Colon (tissue), 2 donors: ENCODE data around the gene RRBP1.

ENCODE experiments used
- FAIRE-seq: peaks from 2 replicates; lab custom pipeline; 2012; peaks lifted over from hg19 to GRCh38; lab: Jason Lieb, UNC
- donor health status: control.
- donor health status: control.

RRBP1 gene

DNA sequence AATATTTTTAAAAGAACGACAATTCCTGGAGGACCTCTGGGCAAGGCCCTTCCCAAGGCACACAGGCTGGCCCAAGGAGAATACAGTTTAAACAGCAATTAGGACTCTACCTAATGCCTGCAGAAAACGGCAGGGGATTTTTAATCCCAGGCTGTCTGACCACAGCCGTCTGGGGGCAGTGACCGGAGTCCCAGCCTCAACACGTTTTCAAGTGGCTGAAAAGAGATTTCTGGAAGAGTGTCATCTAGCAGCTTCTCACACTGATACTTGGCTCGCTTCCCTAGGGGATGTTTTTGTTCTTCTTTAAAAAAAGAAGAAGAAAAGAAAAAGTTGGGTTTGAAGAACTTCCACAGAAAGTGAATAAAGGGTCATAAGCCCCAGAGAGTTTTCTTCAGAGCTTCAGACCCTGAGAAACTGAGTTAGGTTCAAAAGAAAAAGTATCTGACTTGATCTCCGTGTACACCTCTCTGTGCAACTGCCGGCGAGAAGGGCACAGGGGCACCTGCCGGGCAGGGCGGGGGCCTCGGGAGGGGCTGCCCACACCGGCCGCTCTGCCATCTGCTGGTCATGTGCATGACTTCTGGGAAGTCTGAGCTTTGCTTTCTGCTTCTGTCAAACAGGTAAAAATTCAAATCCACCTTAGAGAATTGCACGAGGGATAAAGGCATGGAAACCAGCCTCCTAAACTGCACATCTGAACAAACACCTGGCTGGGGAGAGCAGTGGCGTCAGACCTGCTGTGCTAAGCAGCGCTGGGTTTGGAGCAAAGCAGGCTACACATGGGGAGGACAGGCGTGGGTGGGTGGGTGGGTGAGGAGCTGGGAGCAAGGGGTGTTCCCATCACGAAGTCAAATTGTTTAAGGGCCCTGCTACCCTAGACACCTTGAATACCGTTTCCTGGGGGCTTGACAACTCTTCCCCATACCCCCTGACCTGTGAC is 33.0 kb downstream of the RRBP1 start:
- no peak for FAIRE-seq

DNA sequence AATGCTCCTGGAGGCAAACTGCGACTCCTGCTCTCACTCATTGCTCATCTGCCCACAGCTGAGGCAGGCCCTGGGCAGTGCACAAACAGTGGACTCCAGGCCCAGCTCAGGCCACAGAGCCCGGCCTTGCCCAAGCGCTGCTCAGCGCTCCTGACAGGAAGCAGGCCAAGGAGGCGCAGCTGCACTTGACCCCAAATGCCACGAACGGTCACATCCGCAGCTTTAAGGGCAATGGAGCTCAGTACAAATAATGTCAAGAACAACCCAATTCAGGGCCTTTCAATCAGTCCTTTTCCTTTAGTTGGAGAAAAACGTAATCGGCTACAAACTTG is 33.8 kb downstream of the RRBP1 start:
- no peak for FAIRE-seq

DNA sequence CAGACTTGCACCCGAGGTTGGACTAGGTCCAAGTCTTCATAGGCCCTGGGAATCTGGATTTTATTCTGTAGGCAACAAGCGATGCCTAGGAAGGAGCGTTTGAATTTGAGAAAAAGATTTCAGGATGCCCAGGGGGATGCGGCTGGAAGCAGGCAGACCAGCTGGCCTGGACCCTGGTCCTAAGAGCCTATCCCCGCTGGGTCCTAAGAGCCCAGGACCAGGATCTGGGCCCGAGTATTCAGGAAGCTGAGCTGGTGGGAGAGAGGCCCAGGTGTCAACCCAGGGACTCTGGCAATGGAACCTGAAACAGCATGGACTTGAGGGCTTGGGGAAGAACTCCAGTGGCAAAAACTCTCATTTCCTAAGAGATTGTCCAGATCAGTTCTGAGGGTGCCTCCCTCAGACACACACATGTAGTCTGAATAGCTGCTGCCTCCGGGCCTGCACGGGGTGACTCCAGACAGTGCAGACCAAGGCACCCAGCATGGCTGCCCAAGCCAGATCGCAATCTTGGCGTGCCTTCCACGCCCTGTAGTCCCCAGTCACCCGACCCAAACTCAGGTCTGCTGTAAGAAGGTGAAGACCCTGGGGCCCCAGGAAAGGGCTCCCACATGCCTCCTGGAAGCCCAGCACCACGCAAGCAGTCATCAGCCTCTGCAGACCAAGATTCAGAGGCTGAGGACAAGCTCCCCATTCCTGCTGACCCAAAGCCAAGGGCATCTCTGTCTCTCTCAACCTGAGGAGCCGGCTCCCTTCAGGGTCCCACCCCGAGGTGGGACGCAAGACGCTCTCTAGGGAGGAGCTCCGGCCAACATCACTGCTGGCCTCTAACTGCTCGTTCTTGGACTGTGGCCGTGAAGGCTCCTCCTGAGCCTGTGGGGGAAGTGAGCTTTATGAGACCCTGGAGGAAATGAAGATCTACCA is 34.4 kb downstream of the RRBP1 start:
- no peak for FAIRE-seq

DNA sequence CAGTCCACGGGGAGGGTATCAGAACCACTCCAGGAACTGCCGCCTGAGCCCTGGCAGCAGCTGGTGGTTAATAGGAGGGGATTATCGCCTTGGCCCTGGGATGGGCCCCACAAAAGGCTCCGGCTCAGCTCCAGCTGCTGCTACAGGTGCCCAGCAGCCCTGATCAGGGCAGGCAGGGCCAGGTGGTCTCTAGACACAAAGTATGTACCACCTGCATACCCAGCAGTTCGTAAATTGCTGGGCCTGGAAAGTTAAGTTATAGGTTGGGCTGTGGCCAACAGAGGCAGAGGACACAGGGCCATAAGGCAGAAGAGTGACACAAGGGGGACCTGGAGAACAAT is 35.1 kb downstream of the RRBP1 start:
- FAIRE-seq = no peak

DNA sequence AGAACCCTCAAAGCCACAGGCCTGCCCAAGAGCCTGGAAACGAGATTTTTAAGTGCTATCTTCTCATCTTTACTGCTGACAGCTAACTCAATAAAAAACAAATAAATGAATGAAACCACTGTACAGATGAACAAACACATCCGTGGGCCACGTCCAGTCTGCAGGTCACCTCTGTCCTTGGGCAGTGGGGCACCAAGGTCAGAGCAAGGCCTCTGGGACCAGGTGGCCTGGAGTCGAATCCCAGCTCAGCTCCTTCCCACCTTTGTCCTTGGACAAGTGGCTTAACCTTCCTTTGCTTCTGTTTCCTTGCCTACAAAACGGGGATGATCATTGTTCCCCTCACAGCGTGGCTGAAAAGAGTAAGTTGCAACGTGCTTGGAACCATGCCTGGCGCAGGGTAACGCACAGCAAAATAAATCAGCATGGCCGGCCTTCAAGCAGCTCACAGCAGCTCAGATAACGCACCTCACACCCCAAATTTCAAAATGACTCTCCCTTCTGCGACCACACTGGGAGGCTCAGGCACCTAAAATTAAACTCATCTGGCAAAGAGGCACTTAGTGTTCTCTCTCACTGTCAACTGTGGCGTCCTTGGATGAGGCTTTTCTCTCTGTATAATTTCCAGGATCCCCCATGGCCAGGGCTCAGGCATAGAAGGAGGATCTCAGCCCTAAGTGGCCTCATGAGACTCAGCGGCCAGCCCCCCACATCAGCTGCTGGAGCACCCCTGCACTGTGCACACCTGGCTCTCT is 35.7 kb downstream of the RRBP1 start:
- FAIRE-seq = no peak

DNA sequence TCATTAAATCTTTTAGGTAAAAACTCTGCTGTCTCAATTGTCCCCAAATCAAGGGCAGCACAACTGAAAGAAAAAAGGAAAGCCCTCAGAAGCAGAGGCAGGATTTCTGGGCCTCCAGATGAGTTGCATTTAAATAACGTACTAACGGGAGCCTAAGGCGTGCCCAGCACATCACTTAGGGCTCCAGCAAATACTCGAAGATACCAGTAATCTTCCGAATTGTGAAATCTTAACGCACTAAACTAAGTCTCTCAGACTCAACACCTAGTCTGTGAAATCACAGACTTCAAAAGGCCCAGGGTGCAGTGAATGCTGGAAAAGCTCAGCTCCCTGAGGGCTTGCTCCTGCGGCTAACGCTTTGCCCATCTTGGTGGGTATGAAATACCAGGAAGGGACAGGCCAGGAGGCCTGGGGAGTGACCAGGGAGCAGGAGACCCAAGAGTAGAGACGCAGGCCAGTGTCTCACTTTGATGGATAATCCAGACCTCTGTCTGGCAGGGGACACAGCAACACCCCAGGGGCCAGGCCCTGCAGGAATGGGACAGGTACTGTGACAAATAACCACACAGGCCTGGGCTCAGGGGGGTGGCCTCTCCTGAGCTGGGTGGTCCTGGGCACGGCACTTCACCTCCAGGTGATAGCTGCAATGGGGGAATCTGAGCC is 36.4 kb downstream of the RRBP1 start:
- no peak for FAIRE-seq

DNA sequence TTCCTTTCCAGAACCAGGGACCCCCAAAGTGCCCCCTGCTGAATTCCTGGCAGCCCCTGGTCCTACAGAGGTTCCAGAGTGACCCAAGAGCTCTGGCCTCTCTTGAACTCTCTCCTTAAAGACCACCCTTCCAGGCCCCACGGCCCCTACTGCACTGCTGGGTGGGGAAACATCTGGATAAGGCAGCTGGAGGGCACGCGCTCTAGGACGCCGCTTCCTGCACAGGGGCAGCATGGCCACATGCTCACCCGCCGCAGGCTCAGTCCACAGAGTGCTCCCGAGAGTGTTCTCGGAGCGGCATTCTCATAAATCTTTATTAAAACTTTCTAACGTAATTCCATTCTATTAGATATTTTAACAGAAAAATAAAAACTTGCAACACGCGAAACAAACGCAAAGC is 37.0 kb downstream of the RRBP1 start:
- no peak for FAIRE-seq

DNA sequence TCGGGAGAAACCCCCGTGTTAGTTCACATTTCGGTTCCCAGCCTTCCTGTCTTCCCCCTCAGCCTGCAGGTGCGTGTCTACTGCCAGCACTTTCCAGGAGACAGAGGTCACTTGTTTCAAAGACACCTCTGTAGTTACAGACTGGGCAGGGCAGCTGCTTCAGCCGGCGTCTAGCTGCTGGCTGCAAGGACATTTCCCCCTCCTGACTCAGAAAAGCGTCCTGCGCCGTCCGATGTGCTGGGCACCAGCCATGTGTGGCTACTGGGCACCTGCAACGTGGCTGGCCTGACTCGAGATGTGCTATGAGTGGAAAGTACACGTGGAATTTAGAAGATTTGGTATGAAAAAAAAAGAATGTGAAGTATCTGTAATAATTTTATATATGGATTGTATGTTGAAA is 37.6 kb downstream of the RRBP1 start:
- no peak for FAIRE-seq

DNA sequence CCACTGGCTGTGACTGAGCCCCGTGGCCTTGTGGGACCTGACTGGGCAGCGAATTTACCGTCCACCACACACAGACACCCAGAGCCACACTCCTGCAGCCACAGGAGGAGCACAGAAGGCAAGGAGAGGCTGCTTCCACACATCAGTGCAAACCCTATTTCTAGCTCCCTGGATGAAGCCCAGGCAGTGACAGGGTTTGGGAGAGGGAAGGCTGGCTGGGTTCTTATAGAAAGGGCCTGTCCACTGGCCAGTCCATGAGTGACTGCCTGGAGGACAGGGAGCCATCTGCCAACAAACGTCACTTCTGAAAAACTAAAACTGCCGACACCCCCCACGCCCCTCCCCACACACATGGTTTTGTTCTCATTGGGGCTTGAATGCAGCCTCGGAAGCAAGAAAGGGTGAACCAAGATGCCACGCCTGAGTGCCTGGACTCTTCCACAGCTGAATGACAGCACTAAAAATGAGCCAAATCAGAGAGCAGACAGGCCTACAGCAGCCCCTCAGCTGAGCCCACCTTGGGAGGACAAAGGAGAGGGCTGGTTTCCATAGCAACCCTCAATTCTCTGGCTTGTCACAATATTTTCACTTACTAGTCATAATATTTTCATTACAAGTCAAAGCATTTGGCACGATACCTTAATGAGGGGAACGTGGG is 38.4 kb downstream of the RRBP1 start:
- FAIRE-seq = no peak

DNA sequence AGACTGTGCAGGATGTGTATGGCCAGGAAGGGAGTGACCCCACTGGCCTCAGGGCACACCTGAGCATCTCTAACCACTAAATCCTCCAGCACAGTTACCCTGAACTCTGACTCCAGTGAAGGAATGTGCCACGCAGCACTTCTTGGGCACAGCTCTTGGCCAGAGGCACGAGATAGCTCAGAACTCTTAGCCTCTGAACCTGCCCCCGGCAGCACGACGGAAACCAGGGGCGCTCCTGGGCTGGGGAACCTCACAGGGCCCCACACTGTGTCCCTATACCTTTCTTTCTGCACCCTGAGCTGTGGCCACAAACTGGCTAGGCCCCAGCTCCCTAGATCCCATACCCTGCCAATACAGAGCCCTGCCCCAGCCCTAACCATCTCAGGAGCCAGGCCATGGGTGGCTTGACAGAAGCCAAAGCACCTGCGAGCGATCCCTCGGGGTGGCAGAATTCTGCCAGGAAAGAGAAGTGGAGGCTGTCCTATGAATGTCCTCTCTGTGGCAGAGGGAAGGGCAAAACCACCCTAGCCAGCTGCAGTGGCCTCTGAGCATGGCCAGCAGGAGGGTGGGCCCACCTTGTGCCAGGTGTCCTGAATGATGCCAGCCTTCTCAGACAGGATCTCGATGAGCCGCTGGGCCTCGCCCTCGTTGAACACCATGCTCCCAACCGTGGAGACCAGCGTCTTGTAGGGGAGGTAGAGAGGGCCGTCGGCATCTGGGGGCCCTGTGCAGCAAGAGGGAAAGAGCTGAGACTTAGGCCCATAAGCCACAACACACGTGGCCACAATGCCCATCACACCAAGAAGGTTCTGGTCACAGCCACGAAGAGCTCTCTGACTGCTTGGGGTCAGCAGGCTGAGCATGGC is 39.4 kb downstream of the RRBP1 start:
- FAIRE-seq = no peak

DNA sequence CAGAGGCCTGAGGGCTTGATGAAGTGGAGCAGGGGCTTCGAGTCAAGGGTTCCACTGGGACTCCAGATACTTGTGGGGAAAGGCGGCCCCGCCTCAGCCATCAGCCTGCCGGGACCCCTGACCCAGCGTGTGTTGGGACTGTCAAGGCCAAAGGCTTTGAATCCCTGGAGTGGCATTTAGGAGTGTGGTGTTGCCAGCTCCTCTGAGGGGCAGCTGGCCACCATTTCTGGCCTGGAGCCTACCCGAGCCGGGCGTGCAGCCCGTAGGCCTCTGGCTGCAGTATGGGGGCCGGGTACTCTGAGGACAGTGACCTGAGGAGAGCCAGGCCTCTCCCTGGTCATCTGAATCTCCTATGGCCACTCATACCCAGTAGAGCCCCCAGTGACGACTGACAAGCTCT is 40.0 kb downstream of the RRBP1 start:
- FAIRE-seq = no peak

DNA sequence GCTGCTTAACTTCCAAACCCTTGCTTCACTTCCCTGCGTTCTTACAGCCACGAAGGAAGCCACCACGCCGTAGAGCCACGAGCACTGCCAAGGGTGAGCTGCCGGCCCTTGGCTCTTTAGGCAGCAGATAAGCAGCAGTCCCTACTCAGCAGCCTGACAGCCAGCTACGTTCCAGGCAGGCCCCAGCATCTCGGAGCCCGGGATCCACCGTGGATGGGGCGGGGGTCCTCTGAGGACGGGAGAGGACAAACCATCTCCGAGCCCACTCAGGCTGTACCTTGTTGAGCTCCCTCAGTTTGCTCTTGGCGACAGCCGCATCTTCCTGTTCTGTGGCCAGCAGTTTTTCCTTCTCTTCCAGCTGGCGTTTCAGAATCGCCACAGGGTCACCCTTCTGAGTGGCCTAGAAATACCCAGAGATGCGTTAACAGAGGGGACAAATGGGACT is 40.5 kb downstream of the RRBP1 start:
- no peak for FAIRE-seq

DNA sequence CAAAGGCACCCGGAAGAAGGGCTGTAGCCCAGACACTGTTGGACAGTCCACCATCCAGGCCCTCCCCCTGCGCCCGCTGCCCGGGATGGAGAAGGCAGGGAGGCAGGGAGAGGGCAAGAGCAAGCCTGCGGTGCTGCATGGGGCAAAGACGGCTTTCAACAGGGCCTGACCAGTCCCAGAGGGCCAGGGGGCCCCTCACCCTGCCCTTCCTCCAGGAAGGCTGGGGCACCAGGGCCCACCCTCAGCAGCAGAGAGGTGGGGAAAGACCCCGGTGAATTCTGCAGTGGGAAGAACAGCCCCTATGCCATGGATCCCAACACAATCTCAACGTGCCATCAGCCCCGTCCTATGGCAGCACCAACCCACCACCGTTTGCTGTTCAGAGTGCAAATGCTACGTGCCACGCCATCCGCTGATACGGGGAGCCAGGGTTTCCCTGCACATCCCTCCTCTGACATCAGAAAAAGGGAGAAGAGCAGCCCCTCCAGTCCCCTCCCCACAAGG is 41.1 kb downstream of the RRBP1 start:
- no peak for FAIRE-seq

DNA sequence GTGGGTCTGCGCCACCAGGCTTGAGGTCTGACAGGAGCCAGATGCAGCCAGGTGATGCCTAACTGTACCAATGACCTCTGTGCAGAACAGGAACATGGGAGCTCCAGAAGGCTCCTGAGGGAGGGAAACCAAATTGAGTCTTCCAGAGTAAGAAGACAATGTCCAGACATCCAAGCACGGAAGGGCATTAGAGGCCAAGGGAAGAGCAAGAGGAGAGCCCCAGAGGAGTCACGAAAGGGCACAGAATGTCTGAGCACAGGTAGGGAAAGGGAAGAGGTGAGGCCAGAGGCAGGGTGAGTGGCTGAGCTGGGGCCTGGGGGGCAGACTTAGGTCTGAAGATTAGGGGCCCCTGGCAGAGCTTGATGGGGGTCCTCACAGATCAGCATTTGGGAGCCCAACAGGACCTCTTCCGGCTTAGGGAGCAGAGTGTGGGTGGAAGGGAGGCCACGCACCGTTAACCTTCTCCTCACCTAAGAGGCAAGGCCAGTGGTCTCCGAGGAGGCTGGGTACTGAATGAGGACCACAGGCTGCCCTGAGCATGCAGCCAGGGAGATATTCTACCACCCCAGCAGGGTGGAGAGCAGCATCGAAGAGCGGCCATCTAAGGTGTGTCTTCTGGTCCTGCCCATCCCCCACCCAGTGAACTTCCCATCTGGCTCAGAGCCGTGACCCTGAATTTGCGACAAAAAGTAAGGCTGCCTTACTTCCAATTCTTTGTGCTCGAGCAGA is 41.7 kb downstream of the RRBP1 start:
- FAIRE-seq = no peak

DNA sequence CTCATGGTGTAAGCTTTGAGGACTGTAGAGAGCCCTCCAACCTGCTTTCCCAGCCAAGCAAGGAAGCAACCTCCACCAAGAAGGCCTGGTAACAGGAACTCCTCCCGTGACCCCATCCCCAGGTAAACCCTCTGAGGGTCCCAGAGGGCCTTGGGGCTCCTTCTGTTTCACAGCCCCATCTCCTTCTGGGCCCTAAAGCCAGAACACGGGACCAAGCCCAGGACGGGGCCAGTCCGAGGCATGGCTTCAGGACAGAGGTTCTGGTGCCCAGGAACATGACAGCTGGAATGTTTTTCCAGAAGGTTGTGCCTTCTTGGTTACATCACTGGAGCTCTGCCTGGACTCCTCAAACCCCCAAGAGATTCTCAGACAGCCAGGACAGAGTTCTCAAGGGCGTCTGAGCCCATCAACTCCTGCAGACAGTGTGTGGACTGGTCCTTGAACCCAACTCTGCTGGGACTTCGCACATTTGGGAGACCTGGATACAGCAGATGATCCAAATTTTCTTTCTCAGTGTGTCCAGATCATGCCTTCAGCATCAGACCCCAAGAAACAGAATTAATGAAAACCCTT is 43.1 kb downstream of the RRBP1 start:
- no peak for FAIRE-seq

DNA sequence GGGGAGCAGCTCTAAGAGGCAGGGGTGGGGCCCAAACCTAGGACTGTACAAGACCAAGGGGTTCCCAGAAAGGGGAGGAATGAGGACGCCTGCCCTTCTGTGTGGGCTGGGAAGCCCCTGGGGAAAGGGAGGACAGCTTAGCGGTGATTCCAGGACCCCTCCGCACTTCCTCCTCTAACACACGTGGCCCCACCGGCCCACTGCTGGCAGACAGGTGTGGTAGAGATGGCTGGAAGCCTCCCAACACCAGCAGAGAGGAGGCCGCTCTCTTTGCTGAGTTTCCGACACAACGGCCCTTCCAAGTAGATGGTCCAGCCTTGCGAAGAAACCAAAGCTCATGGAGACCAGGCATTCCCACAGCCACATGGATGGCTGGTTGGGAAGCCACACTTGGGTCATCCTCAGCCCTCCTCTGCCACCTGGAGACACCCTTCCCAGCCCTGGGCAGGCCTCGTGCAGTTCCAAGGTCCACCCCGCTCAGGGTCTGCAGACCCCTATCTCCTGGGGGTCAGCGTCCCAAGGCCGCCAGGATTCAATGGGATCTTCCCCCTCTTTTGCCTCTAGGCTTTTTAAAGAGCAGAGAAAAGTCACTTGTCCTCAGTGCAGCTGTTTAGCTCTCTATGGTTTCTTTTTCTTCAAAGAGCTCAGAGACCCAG is 43.9 kb downstream of the RRBP1 start:
- FAIRE-seq = no peak

DNA sequence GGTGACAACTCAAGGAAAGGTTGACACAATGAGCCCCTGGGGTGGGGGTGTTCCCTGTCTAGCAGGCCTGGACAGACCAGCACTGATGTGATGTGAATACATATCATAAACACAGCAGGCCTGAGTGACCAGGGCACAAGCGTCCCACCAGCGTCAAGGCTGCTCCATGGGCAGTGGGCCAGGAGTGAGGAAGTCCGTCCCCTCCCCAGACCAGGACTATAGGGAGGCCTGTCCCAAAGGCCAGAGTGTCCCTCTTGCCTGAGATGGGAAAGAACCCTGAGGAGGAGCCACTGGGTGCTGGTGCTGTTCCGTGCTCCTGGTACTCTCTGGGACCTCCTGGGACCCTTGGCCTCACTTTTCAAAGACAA is 44.6 kb downstream of the RRBP1 start:
- FAIRE-seq = no peak

DNA sequence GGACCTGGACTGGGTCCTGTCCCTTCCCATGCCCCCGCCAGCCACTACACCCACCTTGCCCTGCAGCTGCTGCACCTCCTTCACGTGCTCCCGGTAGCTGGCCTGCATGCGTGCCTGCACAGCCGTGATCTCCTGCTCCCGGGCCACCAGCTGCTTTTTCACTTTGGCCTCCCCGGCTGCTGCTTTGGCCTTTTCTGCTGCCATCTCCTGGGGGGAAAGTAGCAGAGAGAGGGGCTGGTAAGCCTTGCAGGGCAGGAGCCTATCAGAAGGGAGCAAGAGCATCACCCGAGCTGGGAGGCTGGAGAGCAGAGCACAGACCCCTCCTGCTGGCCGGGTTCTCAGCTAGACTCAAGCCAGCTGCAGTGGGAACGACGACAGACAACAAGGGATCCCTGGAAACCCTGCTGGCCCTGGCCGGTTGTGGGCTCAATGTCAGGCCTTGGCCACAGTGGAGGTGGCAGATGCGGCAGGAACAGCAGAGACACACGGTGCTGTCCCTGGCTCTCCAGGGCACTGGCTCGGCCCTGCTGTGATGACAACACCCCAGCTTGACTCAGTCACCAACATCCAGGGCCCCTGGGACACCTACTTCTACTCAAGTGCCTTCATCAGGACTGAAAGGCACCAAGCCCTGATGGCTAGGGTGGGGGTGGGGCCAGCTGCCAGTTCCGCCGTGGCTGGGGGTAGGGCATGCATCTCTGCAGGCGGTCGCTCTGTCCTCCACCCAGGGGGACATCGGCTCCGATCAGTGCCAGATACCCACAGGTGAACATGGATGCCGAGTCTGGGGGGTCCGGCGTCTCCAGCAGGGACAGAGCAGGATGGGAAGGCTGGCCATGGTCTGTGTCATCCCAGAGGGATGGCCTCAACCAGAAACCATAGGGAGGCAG is 45.3 kb downstream of the RRBP1 start:
- FAIRE-seq = no peak
